OCI-M2 (cell line): ENCODE results near the gene ARSA.
"Not testable (repeated sequence)": the region's sequence is repeated elsewhere in the genome, so short reads cannot be mapped to it uniquely, and the experiment has no call there.

Experiments
- DNase-seq: peaks from one replicate; lab custom pipeline; 2025; ENCODE audit not compliant: unreplicated experiment; lab: John Stamatoyannopoulos, UW

Gene ARSA

GRCh38 chr22:50627642-50628542, at the start of gene ARSA:
TSS of gene ARSA (minus strand) at chr22:50628152. CDS start at chr22:50627779, 373 bp downstream.
- no peak for DNase-seq

DNA sequence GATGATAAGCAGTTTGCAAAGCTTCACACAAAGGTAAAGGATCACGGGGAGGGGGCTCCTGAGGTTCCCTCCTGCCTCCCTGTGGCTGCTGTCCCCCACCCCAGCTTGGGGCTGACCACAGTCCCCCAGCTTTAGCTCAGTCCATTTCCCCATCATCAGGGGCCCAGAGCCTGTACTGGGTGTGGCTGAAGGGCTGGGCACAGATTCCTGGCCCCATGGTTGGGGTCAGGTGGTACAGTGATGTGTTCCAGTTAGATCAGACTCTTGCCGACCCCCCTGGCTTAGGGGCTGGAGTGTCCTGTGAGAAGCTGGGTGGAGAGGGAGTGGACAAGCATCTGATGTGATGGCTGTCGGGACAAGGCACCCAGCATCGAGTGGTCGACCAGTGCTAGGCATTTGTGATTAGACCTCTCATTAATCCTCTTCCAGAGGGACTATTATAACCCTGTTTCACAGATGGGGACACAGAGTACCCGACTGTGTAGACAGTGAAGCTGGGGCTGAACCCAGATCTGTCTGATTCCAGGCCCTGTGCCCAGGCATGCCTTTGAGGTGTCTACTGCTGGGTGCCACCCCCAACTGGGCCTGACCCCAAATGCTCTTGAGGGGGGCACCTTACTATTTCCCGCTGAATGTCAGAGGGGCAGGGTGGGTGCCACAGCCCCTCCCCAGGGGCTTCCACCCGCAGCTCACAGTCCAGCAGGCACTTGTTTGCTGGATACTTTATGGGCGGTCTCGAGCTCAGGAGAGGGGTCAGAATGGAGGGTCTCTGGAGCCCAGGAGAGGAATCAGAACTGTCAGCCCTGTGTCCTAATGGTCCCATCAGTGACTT, 48.9 kb upstream of the ARSA start:
- DNase-seq, result no peak

- no peak for DNase-seq
These were observed 48.3 kb upstream of the ARSA start for GRCh38 chr22:50676180-50676636.

GRCh38 chr22:50675553-50676179, 47.7 kb upstream of the ARSA start:
- DNase-seq, result no peak

DNA sequence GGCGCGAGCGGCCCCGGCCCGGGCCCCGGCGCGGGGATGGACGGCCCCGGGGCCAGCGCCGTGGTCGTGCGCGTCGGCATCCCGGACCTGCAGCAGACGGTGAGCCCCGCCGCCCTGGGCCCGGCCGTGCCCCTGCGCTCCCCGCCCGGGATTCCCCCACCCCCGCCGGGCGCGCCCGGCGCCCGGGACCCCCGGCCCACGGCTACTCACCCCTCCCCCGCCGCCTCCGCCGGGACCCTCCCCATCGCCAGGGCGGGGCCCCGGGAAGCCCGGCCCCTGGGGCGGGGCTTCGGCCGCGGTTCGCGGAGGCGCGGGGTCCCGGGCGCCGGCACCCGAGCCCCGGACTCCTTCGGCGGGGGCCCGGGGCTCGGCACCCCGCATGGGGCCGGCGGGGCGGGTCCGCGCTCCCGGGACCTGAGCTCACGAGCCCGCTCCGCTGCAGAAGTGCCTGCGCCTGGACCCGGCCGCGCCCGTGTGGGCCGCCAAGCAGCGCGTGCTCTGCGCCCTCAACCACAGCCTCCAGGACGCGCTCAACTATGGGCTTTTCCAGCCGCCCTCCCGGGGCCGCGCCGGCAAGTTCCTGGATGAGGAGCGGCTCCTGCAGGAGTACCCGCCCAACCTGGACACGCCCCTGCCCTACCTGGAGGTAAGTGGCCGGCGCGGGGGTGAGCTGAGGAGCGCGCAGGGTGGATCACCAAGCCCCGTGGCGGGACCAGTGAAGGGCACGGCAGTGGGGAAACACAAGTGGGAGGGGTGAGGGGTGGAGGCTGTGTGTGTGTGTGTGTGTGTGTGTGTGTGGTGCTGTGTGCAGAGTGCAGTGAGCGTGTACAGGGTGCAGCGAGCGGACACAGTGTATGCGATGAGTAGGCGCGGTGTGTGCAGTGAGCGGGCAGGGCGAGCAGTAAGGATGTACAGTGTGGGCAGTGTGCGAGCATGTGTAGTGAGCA, 46.9 kb upstream of the ARSA start:
- no peak for DNase-seq

DNA sequence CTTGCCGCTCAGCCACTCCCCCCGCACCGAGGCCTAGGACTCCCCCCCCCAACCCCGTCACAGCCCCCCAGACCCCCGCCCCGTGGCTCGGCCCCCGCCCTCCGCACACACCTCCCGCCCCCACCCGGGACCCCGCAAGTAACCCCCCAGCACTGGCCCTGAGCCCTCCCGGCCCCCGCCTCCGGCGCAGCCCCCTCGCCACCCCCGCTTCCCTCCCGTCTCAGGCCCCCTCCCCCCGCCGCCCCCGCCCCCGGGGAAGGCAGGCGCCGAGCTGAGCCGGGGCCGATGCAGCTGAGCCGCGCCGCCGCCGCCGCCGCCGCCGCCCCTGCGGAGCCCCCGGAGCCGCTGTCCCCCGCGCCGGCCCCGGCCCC, 46.2 kb upstream of the ARSA start:
- no peak for DNase-seq

DNA sequence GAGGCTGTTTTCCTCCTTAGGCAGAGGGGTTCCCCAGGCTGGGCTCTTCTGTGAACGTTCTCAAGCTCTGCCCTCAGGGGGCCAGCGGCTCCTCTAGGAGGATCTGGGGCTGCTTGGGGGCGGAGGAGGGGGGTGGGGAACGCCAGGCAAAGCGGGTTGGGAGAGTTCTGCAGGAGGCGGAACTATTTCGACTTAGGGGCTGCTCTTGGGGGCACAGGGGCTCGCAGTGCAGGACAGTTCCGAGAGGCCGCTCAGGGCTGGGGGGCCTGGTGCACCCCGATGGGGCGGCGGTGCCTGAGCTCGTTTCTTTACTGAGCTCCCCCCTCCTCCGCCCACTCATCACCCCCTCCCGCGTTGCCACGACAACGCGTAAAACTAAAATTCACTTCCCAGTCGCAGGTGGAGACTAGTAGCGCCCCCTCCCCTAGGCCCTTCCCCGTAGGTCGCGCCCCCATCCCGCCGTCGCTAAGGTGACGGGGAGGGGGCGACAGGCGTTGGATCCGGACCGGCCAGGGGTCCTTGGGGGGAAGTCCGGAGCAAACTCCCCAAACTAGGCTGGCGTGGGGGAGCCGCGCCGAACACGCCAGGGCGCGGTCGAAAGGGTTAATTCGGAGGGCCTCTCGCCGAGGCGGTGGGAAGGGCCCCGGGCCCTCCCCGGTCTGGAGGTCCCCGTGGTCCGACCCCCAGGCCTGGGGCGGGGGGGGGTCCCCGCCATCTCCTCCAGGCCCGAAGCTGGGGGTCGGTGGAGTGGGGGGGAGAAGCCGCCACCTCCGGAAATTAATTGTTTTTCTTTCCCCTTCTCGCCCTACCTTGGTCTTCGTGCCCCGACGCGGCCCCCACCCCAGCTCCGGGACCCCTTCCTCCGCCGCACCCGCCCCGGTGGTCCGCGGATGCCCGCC, 45.5 kb upstream of the ARSA start:
- DNase-seq, result no peak

- no peak for DNase-seq
These were observed 44.7 kb upstream of the ARSA start, which contains the start of gene SHANK3 for GRCh38 chr22:50672471-50673230. TSS of gene SHANK3 (plus strand) at chr22:50672823.

DNA sequence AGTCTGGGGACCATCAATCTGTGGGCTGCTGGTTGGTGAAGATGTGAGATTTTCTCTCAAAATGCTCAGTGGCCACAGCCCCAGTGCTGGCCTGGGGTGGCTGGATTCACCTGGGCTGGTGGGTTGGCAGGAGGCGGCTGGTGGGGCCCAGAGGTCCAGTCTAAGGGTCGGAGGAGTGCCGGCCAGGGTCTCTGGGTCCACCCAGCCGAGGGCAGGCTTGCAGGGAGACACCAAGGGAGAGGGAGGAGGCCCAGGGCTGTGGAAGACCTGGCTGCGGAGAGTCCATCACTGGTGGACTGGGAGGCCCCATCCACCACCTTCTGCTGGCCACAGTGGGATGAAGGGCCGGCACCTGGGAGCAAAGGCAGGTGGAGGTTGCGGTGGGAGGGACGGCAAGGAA, 44.1 kb upstream of the ARSA start:
- no peak for DNase-seq

DNA sequence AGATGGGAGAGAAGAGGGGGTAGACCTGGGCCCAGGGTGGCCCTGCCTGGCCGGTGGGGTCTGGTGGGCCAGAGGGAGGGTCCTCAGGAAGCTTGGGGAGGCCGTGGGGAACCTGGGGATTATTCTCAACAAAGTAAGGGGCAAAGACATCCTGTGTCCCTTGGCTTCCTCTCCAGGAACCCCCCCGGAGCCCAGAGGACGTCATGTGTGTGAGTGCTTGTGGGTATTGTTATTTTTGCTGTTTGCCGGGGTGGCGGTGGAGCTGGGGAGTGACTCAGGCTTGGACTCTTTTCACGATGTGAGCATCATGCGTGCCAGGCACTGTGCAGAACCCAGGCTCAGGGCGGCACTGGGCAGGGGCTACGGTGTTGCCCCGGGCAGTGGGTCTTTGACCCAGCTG, 43.7 kb upstream of the ARSA start:
- no peak for DNase-seq

DNA sequence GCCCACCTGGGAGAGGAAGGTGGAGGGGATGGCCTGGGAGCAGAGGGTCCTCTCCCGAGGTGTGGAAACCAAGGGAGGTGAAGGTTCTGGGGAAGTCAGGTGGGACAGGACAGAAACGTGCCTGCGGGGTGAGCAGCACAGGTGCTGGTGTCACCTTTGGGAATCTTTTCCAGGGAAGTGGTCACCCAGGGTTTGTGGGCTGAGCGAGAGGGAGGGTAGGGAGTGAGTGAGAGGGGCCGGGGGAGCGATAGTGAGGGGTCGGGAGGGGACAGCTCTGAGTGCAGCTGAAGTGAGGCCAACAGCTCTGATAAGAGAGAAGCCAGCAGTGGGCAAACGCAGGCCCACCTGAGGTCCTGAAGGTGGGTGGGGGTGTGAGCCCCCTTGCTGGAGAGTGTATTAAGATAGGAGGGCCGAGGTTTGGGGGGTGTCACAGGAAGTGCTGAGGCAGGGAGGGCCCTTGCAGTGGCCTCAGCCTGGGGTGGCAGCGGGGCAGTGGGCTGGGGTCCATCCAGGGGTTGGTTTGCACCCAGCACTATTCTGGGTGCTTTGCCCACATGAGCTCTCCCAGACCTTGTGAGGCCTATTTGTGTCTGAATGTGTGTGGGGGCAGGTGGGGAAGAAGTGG, 43.1 kb upstream of the ARSA start:
- DNase-seq, result no peak

DNA sequence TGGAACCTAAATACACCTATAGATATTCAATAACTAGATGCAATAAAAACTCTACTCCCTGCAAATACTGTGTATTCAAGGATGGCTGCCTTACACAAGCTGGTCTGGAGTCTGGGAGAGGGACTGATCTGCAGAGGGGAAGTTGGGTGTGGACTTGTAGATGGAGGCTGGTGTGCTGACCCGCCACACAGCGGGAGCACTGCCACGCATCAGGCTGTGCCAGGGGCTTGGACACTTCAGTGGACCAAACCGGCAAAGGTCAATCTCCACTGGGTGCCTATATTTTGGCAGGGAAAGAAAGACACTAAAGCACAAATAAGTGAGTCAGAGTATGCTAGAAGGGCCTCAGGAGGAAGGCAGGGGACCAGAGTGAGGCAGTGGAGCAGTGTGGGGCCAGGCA, 42.6 kb upstream of the ARSA start:
- DNase-seq, result no peak

DNA sequence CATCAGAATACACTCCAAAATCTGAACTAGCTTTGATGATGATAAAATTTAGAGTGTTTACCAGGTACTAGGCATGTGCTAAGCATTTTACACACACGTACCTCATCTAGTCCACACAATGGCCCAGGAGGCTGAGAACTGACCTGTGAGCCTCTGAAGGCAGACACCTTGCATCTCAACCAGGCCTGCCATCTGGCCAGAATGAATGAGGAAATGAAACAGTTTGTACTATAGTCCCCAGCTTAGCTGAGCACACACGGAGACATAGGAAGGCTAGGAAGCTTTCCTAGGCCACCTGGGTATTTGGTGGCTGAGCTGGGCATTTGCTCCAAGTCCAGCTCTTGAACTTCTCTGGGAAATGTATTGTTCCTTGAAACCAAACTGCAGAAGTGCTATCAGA, 37.8 kb upstream of the ARSA start:
- DNase-seq, result no peak

DNA sequence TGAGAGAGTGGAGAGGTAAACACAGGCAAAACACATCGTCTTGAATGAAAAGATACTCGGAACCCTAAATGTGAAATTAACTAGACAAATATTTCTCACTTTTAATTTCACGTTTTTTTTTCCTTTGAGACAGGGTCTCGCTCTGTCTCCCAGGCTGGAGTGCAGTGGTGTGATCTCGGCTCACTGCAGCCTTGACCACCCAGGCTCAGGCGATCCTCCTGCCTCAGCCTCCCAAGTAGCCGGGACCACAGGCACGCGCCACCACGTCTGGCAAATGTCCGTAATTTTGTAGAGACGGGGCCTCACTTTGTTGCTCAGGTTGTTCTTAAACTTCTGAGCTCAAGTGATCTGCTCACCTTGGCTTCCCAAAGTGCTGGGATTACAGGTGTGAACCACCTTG, 37.3 kb upstream of the ARSA start:
- DNase-seq, result no peak

DNA sequence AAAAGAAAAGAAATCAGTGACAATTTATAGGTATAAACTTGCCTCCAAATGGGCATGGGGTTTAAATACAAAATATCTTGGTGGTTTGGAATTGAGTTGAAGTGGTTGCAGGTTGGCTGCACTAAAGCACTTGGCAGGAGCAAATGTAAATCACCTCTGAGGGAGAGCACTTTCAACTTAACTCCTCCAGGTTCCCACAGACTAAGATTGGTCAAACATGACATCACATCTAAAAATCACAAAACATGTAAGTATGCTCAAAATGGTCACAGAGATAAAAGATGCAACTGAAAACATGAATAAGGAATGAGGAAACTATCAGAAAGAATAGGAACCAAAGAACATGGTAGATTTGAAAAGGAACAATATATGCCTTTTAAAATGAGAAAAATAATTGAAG, 32.4 kb upstream of the ARSA start:
- no peak for DNase-seq

DNA sequence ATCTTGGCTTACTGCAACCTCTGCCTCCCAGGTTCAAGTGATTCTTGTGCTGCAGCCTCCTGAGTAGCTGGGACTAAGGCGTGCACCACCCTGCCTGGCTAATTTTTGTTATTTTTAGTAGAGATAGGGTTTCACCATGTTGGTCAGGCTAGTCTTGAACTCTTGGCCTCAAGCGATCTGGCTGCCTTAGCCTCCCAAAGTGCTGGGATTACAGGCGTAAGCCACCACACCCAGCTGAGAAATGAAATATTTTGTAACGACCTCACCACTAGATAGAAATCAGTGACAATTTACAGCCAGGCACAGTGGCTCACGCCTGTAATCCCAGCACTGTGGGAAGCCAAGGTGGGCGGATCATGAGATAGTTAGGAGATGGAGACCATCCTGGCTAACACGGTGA, 31.8 kb upstream of the ARSA start:
- DNase-seq, result not testable (repeated sequence)

DNA sequence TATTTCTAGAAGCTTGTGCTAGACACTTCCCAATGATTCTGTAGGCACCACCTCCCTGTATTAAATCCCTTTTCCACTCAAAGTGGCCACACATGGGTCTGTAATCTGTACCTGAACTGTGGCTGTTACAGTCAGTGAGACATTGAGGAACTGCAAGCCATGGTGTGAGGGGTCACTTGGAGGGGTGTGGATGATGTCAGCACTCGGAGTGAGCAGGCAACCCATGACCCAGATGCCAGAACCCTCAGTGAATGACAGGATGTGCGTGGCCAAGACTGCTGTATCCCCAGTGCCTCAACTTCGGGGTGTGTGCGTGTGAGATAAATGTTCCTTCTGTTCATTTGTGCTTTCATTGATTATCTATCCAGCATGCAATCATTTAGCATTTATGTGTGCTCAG, 30.0 kb upstream of the ARSA start:
- DNase-seq, result no peak
